Kidney glomerular epithelial cell (primary cell): ENCODE results near the gene PPARG.
"Not testable (repeated sequence)": the region's sequence is repeated elsewhere in the genome, so short reads cannot be mapped to it uniquely, and the experiment has no call there.

Experiments used
- DNase-seq: peaks from one replicate; lab custom pipeline; 2025; lab: John Stamatoyannopoulos, UW

Gene PPARG

DNA sequence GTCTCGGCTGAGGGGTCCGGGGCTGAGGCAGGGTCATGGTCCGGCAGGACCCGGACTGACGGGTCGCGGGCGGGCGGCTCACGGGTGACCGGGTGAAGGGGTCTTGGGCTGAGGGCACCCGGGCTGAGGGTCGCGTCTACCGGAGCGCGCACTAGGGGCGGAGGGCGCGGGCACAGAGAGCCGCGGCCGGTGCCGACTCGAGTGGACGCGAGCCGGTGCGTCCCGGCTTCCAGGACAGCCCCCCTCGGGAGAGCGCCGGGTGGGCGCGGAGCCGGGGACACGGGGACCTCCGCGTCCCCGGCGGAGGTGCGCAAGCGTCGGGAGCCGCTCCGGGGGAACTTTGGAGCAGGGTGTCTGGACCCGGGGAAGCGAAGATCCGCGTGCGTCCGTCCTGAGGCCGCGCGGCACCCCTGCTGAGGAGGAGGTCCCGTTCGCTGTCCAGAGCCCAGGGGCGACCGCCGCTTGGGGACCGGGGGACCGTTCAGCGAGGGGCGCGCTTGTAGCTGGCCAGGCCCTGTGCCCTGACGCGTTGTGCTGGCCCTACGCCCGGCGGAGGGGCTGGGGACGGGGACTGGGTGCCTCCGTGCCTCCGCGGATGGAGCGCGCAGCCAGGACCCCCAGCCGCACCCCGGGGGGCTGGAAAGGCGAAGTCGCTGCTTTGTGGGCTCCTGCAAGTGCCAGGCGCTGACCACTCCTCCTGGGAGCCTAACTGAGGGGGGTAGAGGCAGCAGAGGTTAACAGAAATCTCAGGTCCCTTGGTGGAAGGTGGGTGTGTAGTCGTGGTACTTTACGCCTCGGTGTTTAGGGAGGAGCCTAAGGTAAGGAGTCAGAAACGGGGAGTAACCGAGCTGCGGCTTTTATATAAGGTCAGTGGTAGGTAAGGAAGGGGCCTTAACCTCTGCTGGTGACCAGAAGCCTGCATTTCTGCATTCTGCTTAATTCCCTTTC lies at the start of gene PPARG:
Gene PPARG (plus strand): TSS at position 889 of the 948 bp plus-strand sequence. CDS start 90,642 bp downstream, outside the sequence.
- DNase-seq = no peak

DNA sequence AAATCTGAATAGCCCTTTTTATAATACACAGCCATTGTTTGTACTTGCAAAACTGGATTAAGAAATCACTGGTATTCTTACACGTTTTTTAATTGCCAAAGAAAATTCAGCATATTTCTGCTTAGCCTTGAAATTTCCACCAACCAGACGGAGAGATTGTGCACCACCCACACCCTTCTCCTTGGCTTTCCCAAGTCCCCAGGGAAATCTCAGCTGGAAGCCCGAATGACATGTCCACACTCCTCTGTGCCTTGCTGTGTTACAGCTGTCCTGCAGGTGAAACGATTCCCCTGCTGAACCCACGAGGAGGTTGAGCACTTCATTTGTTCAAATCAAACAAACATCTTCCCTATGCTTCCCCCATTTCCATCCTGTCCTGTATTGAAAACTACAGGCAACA lies 49.6 kb upstream of the PPARG start:
- no peak for DNase-seq

DNA sequence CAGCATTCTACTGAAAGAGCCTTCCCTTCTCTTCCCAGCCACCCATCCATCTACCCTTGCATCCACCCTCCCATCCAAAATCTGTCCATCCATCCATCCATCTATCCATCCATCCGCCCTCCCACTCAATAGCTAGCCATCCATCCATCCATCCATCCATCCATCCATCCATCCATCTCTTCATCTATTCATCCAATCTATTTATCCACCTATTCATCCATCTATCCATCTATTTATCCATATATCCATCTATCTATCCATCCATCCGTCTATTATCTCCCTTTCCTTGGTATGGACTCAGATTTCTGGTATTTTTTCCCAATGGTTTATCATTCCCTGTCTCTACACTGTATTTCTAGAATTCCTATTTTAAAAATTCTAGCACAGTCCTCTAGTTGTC lies 46.1 kb upstream of the PPARG start:
- no peak for DNase-seq

DNA sequence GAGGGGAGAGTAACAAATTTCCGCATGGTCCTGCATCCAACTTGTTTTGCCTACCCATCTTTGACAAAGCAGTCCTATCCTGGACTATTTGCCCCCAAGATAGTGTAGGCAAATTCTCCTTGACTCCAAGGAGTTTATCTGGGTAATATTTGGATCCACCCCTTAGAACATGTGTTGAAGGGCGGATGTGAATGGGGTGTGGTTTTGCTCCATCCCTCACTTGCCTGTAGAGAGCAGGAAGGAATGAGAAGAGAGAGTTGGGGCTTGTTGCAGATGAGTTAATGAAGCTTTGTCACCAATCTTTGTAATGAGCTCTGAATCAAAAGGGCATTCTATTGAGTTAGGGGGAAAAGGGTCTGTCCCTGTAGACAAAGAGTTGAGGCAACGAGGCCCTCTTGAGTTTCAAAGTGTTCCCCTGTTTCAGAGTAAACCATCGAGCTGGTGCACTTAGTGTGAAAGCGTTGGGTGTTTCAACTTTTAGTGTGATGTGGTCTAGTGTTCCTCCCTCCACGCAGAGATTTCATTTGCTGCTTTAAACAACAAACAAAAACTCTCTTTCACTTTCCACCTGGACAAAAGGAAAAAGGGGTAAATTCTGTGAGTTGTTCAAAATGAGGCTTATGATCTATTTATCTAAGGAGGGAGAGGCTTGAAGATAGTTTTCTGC lies 42.2 kb upstream of the PPARG start:
- no peak for DNase-seq

DNA sequence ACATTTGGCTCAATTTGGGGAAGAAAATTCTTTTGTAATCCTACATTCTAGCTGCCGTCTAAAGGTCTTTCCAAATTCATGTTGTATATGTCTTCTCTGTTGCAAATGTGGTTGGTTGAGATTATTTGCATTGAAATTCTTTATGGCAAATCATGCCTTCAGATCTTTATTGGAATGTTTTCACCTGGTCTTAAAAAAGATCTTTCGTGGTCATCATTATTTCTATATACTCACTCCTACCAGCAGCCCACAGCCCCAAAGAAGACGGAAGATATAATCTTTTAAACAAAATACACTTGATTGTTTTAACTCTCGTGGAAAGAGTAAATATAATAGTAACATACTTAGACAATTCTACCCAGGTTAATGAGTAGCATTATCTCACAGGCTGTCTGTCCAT lies 41.5 kb upstream of the PPARG start:
- no peak for DNase-seq

DNA sequence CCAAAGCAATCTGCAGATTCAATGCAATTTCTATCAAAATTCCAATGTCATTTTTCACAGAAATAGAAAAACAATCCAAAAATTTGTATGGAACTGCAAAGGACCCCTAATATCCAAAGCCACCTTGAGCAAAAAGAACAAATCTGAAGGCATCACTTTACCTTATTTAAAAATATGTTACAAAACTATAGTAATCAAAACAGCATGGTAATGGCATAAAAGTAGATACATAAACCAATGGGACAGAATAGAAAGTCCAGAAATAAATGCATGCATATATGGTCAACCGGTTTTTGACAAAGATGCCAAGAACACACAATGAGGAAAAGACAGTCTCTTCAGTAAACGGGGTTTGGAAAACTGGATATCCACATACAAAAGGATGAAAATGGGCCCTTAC lies 39.4 kb upstream of the PPARG start:
- DNase-seq = no peak

DNA sequence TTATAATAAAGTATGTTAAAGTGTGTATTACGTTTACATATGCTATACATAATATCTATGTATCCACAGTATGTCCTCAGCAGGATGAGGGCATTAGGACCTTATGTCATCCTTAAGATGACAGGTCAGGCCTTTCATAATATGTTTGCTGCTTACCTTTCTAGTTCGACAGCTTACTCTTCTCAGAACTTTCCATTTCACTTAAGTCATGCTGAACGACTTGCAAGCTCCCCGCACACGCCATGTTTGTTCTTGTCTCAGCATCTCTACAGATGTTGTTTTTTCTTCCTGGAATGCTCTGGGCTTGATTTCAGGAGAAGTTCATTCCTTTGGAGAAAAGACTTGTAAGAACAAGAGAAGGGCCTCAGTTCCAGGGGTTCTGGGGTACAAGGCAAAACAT lies 36.0 kb upstream of the PPARG start:
- no peak for DNase-seq

DNA sequence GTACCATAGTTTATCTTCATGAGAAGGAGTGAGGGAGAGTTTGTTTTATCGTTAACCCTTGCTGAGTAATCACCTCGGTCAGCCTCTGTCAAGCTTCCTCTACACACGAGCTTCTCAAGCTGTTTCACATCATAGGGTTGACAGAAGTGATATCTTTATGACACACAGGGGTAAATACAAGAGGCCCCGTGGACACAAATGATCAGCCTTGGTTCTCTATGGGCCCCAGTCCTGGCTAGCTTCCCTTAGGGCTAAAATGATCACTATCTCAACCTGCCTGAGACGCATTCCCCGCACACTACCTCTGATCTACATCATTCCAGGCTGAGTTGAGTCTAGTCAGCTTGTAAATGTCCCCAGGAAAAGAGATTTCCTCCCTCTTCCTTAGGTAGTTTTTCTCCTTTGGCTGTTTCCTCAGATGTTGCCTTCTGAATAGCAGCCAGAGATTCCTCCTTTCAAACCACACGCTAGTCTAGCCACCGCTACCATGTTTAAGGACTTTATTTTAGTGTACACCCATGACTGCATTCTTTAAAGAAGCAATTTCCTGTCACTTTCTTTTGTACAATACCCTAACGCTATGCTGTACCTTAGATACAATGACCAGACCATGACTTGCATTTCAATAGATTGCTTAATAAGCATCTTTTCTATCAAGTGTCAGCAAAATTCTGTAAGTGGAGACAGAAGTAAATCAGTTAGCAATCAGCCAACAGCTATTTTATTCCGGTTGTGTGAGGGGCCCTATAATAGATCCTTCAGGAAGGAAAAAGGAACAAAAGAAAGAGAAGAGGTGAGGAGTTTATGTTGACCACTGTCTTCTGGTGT lies 35.1 kb upstream of the PPARG start:
- no peak for DNase-seq

DNA sequence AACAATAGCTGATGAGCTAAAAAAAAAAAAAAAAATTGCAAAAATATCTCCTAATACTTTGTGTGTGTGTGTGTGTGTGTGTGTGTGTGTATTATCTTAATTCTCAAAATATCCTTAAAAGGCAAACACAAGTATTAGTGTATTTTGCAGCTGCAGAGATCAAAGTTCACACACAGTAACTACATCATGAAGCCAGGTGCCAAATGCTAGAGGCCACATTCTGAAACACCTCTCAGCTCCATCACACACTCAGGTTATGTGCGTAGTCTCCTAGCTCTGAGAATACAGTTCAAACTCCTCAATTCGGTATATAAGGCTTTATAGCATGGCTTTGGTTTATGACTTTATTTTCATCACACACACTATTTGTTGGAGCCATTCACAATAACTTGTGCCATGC lies 33.5 kb upstream of the PPARG start:
- no peak for DNase-seq

DNA sequence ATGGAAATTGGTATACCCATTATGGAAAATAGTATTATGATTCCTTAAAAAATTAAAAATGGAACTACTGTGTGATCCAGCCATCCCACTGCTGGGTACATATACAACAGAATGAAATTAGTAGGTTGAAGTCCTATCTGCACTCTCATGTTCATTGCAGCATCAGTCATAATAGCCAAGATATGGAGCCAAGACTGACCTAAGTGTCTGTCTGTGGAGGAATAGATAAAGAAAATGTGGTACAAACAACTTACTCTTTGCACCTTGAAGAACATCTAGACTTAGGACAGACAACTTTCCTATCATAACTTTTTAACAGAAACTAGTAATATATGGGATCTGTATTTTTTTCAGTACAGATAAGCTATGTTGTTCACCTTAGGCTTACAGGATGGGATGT lies 30.0 kb upstream of the PPARG start:
- DNase-seq = no peak

DNA sequence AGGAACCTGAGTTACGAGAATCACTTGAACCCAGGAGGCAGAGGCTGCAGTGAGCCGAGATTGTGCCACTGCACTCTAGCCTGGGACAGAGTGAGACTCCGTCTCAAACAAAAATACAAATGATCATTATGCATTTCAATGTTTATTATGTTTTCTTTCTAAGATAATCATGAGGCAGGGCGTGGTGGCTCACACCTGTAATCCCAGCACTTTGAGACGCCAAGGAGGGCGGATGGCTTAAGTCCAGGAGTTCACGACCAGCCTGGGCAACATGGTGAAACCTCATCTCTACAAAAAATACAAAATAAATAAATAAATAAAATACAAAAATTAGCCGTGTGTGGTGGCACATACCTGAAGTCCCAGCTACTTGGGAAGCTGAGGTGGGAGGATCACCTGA lies 26.7 kb upstream of the PPARG start:
- DNase-seq = not testable (repeated sequence)

DNA sequence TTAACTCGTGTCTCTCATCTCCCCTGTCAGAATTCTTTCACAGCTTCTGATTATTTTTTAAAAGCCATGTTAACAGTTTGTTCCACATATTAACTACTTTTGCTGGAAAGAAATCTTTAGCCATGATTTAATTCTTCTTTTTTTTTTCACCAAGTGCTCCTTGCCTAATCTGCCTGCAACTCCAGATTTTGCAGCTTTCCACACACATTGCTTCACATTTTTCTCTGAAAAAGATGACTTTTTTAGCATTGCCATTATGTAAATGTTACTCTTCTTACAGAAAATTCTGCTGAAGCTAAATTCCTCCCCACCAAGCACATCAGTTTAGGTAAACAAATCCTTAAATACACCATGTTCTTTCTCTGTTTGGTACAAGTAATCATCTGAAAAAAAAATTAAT lies 23.4 kb upstream of the PPARG start:
- DNase-seq = no peak

DNA sequence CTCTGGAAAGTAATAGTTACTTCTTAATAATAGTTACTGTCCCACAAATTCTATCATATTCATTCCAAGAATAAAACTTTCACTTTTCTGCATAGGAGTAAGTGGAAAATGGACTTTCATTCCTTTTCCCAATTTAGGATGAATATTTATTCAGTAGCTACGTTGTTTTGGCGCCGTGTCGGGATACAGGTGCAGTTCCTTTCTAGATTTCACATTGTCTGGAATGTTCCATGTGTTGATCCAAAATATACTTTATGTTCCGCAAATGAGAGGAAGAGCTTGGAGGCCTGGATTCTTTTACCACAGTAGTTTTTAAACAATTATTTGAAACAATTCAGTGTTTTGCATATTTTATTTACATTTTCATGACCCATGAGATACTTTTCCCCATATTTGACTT lies 22.8 kb upstream of the PPARG start:
- no peak for DNase-seq

DNA sequence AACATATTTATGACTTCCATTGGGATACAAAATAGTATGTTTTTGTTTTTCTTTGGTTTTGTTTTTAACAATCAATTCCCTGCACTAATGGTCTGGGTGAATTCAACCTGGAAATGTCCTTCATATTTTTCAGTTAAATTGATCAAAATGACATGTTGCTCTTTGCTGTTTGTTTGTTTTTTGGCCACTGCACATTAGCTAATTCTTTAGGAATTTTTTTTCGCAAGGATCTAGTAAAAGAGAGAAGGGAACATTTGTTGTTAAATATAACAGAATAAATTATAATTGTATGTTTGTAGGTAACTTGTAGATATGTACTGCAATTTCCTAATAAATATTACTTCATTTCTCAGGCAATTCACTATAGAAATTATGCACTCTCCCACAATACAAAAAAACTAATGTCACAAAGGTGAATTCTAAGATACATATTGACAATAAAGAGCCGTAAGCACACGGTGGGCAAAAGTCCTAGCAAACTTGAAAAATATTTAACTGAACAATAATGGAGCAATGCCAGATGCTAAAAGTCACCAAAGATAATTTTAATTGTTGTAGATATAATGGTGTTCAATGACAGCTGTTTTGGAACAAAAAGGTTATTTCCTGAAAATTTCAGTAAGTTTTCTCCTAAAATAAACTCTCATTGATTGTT lies 21.4 kb upstream of the PPARG start:
- no peak for DNase-seq

DNA sequence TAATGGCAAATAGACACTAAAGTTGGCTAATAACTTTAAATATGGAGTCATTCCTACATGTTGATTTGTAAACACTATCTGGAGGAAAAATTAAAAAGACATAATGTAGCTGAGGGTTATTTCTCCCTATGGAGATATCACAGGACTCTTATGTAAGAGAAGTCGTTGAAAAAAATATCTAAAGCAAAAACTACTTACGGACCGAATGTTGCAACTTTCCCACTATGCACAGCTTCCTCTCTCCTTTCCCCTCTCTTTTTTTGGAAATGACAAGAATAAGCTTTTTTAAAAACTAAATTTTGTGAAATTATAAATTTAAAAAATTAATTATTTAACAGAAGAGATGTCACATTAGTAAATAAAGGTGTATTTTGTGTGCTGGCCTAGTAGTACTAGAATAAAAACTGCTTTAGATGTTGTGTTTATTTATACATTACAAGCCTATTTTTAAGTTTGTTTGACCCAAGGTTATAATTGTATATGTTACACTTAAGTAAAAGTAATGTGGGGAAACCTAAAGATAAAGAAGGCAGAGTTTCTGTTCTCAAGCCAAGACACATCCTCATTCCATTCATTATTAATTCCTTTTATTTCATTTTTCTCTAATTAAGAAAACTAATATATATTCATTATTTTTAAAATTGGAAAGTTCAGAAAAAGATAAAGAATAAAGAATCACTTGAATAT lies 20.7 kb upstream of the PPARG start:
- no peak for DNase-seq

DNA sequence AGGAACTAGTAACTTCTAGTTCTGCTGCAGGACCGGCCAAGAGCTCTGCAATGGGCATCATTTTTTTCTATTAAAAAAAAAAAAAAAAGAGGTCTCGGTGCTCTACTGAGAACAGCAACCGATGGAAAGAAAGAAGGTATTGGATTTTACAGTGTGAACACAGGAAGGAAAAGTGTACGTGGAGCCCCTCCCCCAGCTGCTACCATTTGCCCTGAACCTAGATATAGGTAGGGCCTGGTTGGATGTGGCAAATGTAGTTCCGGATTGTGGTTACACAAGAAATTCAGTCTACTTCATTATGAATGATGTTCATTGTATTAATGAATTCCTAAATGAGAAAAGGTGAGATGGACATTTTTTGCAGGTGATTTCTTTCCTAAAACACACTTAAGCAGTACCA lies 17.9 kb upstream of the PPARG start:
- DNase-seq = no peak

DNA sequence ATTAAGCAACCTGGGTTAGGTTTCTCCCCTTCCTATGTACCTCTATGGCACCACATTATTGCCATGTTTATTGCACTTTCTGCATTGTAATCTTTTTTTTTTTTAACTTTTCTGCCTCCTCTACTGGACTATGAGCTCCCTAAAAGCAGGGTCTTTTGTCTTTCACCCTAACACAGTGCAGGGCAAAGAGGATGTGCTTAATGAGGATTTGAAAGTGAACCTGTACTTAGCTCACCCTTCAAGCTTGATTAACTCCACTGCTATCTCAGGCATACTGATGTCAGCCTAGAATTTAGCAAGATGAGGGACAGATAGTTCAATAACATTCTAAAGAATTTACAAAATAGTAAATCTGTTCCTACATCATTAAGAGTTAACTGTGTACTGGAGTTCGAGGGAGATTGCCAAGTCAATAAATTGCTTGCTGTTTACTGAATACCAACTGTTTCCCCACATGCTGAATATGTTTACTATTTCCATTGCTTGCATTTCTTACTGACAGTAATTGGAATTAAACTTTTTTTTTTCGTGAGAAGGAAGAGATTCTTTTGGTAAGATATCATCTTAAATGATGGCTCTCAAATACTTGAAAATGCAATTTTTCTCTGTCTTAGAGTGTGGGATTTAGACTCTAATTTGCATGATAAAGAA lies 15.7 kb upstream of the PPARG start:
- DNase-seq = no peak

DNA sequence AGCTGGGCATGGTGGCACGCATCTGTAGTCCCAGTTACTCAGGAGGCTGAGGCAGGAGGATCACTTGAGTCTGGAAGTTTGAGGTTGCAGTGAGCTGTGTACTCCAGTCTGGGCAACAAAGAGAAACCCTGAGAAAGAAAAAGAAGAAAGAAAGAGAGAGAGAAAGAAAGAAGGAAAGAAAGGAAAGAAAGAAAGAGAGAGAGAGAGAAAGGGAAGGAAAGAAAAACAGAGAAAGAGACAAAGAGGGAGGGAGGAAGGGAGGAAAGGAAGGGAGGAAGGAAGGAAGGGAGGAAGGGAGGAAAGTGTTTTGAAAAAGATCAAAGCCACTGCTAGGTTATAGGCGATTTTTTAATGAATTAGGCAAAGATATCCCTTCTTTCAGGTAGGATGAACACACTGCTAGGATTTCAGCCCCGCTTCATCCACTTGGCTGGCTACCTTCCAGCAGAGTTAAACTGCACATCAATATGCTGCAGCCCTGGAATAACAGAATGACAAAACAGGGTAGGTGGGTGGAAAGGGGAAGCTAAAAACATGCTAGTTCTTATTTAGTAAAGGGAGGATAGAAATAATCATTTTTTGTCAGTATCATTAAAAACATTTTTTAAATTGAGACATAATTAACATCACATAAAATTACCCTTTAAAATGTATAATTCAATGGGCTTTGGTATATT lies 12.8 kb upstream of the PPARG start:
- DNase-seq = no peak

DNA sequence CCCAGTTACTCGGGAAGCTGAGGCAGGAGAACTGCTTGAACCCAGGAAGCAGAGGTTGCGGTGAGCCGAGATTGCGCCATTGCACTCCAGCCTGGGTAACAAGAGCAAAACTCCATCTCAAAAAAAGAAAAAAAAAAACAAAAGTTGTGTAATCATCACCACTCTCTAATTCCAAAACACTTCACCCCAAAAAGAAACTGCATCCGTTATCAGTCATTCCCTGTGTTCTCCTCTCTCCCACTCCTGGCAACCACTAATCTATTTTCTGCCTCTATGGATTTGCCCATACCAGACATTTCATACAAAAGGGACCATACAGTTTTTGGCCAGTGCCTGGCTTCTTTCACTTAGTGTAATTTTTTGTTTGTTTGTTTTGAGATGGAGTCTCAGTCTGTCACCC lies 12.0 kb upstream of the PPARG start:
- DNase-seq = not testable (repeated sequence)

DNA sequence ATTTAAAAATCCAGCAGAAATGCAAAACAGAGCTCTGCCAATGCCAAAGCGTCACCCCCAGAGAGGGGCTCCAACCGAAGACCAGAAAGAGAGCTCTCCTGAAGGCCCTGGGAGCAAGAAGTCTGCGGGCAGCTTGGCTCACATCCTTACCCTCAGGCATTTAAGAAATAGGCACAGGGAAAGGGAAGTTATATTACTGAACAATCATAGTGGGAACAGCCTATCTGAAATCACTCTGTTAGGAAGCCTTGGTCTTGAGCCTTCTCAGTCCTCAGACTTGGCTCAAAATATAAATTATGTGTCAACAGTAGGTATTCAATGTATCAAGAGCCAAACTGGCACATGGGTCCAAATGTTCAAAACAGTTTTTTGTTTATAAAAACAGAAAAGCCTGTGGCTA lies 10.3 kb upstream of the PPARG start:
- DNase-seq = no peak
